HepG2 (cell line): ENCODE results near the gene CRAT. TPM values are rescaled to one million over a fixed set of nuclear protein-coding genes. Genes with fewer than 3 reads are reported as not detected.

Source experiments
- ARID3A ChIP-seq: IDR thresholded peaks from 2 replicates; pipeline ENCODE4 v1.6.1; 2012; ENCODE audit warnings: low read depth, low read length, improper control_type of control experiment
- CENPT ChIP-seq: sonication (generic); formaldehyde crosslinking; IDR thresholded peaks from 2 replicates; pipeline ENCODE4 v1.8.0; 2022; ENCODE audit warnings: low read depth, mild to moderate bottlenecking, moderate library complexity, missing genetic modification reagents
- GRHL1 ChIP-seq: sonication (generic); formaldehyde crosslinking; conservative IDR thresholded peaks from 2 replicates; pipeline ENCODE4 v1.8.0; 2022; ENCODE audit warnings: missing genetic modification reagents
- HNRNPLL ChIP-seq: fragments of 200-400 bp; formaldehyde crosslinking; IDR thresholded peaks from 2 replicates; pipeline ENCODE4 v1.6.1; 2017; ENCODE audit warnings: mild to moderate bottlenecking, low read depth, low read length; ENCODE audit not compliant: poor library complexity, severe bottlenecking
- KDM6A ChIP-seq: IDR thresholded peaks from 2 replicates; pipeline ENCODE4 v1.6.1; 2016; ENCODE audit warnings: low read depth
- NCOA1 ChIP-seq: sonication (generic); formaldehyde crosslinking; IDR thresholded peaks from 2 replicates; pipeline ENCODE4 v1.9.0; 2021; ENCODE audit warnings: missing genetic modification reagents
- NFKB2 ChIP-seq: sonication (generic); formaldehyde crosslinking; IDR thresholded peaks from 2 replicates; pipeline ENCODE4 v1.4.0; 2020; ENCODE audit warnings: missing genetic modification reagents, borderline replicate concordance
- RFXAP ChIP-seq: sonication (generic); formaldehyde crosslinking; IDR thresholded peaks from 2 replicates; pipeline ENCODE4 v1.4.0; 2020; ENCODE audit warnings: missing genetic modification reagents, borderline replicate concordance
- RNF2 ChIP-seq: fragments of 450-650 bp; conservative IDR thresholded peaks from 2 replicates; pipeline ENCODE4 v1.6.1; 2016; ENCODE audit warnings: low read depth
- SOX5 ChIP-seq: IDR thresholded peaks from 2 replicates; pipeline ENCODE4 v1.6.1; 2016; ENCODE audit warnings: borderline replicate concordance
- TBP ChIP-seq: sonication (generic); formaldehyde crosslinking; IDR thresholded peaks from 2 replicates; pipeline ENCODE4 v1.5.0; 2020; ENCODE audit warnings: missing genetic modification reagents
- TFDP1 ChIP-seq: IDR thresholded peaks from 2 replicates; pipeline ENCODE4 v1.6.1; 2016; ENCODE audit warnings: missing compliant biosample characterization, missing genetic modification reagents, borderline replicate concordance
- TRIM24 ChIP-seq: sonication (generic); formaldehyde crosslinking; IDR thresholded peaks from 2 replicates; pipeline ENCODE4 v1.8.0; 2022; ENCODE audit warnings: mild to moderate bottlenecking, missing genetic modification reagents
- ZBTB42 ChIP-seq: sonication (generic); formaldehyde crosslinking; IDR thresholded peaks from 2 replicates; pipeline ENCODE4 v1.5.0; 2020; ENCODE audit warnings: mild to moderate bottlenecking, missing genetic modification reagents
- ZSCAN12 ChIP-seq: sonication (generic); formaldehyde crosslinking; IDR thresholded peaks from 2 replicates; pipeline ENCODE4 v1.9.0; 2021; ENCODE audit warnings: mild to moderate bottlenecking, missing genetic modification reagents
- ZSCAN9 ChIP-seq: IDR thresholded peaks from 2 replicates; pipeline ENCODE4 v1.6.1; 2016; ENCODE audit warnings: borderline replicate concordance
- polyA plus RNA-seq, 8 experiments: library from polyadenylated mRNA; depleted of rRNA in 3 of 8; stranded (reverse) in 7 of 8; unstranded in 1 of 8; fragments of >200 nt; fragmentation: Illumina TruSeq in 4 of 8; extraction: Trizol in 4 of 8; gene quantifications; 2 replicates each; pipeline versions ENCODE4 v1.2.1 to v1.2.3, GENCODE V29; 2011 to 2016; ENCODE audit warnings: low read depth in 4 of 8, missing spikeins in 1 of 8, mixed read lengths in 1 of 8; ENCODE audit not compliant: insufficient read depth in 1 of 8
- total RNA-seq, 5 experiments: library from RNA; depleted of rRNA; stranded (reverse); fragments of >200 nt; fragmentation: Illumina TruSeq; extraction: Trizol; gene quantifications; 2 replicates each; pipeline ENCODE4 v1.2.3, GENCODE V29; 2016; ENCODE audit warnings: low read depth in 1 of 5
- TF ChIP-seq, protein P1 (sequence below): sonication (generic); formaldehyde crosslinking; IDR thresholded peaks from 2 replicates; pipeline ENCODE4 v1.8.1; 2023; ENCODE audit warnings: mild to moderate bottlenecking, missing genetic modification reagents
- TF ChIP-seq, protein P2 (sequence below): sonication (generic); formaldehyde crosslinking; IDR thresholded peaks from 2 replicates; pipeline ENCODE4 v1.4.0; 2020; ENCODE audit warnings: missing genetic modification reagents, low read depth, mild to moderate bottlenecking, borderline replicate concordance
- TF ChIP-seq, protein P3 (sequence below): sonication (generic); formaldehyde crosslinking; IDR thresholded peaks from 2 replicates; pipeline ENCODE4 v1.5.0; 2020; ENCODE audit warnings: mild to moderate bottlenecking, missing genetic modification reagents, borderline replicate concordance

CRAT gene
- total and polyA plus RNA-seq, 2 of the 13 experiments (the other 11 are each of a cell fraction or from before 2014, with no cell fraction given), result 26.1 to 26.6 TPM

DNA sequence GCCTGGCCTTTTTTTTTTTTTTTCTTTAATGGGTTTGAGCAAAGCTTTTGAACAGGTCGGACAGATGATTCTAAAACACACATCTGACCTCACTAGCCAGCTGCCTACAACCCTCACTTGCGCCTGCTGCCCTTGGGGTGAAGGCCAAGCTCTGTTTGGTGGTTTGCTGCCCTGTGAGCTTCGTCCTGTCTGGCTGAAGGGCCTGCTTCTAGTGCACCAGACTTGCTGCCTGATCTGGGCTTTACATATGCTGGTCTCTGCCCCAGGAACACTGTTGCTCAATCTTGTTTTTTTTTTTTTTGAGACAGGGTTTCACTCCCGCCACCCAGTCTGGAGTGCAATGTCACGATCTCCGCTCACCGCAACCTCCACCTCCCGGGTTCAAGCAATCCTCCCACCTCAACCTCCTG lies 46.1 kb downstream of the CRAT start (continued):
- TF ChIP-seq TFDP1 (CRISPR knock-in tag) (peak; percentile 71; the same call in 1 of the 2 replicates), RNF2 (no peak), ZBTB42 (CRISPR knock-in tag) (no peak), ZSCAN12 (CRISPR knock-in tag) (no peak), KDM6A (CRISPR knock-in tag) (peak; percentile 63; the same call in 1 of the 2 replicates), HNRNPLL (no peak), ARID3A (no peak), CENPT (CRISPR knock-in tag) (no peak), GRHL1 (CRISPR knock-in tag) (no peak), TRIM24 (CRISPR knock-in tag) (no peak), NCOA1 (CRISPR knock-in tag) (no peak), RFXAP (CRISPR knock-in tag) (peak; percentile 65; the same call in 1 of the 2 replicates), NFKB2 (CRISPR knock-in tag) (0 out of 2 replicates have a peak, but pooled peaks have one; percentile 26), SOX5 (CRISPR knock-in tag) (peak; percentile 55; the same call in 1 of the 2 replicates), ZSCAN9 (CRISPR knock-in tag) (0 out of 2 replicates have a peak, but pooled peaks have one; percentile 69), TBP (CRISPR knock-in tag) (no peak)
- TF ChIP-seq, protein P1, sequence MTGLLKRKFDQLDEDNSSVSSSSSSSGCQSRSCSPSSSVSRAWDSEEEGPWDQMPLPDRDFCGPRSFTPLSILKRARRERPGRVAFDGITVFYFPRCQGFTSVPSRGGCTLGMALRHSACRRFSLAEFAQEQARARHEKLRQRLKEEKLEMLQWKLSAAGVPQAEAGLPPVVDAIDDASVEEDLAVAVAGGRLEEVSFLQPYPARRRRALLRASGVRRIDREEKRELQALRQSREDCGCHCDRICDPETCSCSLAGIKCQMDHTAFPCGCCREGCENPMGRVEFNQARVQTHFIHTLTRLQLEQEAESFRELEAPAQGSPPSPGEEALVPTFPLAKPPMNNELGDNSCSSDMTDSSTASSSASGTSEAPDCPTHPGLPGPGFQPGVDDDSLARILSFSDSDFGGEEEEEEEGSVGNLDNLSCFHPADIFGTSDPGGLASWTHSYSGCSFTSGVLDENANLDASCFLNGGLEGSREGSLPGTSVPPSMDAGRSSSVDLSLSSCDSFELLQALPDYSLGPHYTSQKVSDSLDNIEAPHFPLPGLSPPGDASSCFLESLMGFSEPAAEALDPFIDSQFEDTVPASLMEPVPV (CRISPR knock-in tag), result no peak
- TF ChIP-seq, protein P2, sequence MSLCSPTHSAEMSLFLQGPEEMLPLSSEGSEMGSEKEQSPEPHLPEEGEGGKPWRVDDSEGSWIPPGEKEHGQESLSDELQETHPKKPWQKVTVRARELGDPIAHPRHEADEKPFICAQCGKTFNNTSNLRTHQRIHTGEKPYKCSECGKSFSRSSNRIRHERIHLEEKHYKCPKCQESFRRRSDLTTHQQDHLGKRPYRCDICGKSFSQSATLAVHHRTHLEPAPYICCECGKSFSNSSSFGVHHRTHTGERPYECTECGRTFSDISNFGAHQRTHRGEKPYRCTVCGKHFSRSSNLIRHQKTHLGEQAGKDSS (CRISPR knock-in tag), result peak; percentile 64; the same call in 1 of the 2 replicates
- TF ChIP-seq, protein P3, sequence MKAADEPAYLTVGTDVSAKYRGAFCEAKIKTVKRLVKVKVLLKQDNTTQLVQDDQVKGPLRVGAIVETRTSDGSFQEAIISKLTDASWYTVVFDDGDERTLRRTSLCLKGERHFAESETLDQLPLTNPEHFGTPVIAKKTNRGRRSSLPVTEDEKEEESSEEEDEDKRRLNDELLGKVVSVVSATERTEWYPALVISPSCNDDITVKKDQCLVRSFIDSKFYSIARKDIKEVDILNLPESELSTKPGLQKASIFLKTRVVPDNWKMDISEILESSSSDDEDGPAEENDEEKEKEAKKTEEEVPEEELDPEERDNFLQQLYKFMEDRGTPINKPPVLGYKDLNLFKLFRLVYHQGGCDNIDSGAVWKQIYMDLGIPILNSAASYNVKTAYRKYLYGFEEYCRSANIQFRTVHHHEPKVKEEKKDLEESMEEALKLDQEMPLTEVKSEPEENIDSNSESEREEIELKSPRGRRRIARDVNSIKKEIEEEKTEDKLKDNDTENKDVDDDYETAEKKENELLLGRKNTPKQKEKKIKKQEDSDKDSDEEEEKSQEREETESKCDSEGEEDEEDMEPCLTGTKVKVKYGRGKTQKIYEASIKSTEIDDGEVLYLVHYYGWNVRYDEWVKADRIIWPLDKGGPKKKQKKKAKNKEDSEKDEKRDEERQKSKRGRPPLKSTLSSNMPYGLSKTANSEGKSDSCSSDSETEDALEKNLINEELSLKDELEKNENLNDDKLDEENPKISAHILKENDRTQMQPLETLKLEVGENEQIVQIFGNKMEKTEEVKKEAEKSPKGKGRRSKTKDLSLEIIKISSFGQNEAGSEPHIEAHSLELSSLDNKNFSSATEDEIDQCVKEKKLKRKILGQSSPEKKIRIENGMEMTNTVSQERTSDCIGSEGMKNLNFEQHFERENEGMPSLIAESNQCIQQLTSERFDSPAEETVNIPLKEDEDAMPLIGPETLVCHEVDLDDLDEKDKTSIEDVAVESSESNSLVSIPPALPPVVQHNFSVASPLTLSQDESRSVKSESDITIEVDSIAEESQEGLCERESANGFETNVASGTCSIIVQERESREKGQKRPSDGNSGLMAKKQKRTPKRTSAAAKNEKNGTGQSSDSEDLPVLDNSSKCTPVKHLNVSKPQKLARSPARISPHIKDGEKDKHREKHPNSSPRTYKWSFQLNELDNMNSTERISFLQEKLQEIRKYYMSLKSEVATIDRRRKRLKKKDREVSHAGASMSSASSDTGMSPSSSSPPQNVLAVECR, result peak; percentile 82
